B cell (primary cell): ENCODE data around the gene TXNDC5.

Source experiments
- CTCF ChIP-seq: fragments of 200-600 bp; IDR thresholded peaks from one replicate; pipeline ENCODE4 v1.8.0; 2022; ENCODE audit warnings: antibody characterized with exemption, mild to moderate bottlenecking
- EZH2 ChIP-seq: IDR thresholded peaks from 2 replicates; pipeline ENCODE4 v1.6.1; 2012; ENCODE audit warnings: borderline replicate concordance, low read depth, mild to moderate bottlenecking, moderate library complexity, low read length; ENCODE audit not compliant: insufficient read depth, poor library complexity, severe bottlenecking

- no peak for TF ChIP-seq CTCF
- TF ChIP-seq EZH2: no peak
Observed at GRCh38 chr6:7938562-7939183, 28.1 kb upstream of the TXNDC5 start.
